Smooth muscle cell (in vitro differentiated cells): ENCODE data around the gene TMTC1. TPM values are rescaled to one million over a fixed set of nuclear protein-coding genes. Genes with fewer than 3 reads are reported as not detected.
"Not testable (repeated sequence)": the region's sequence is repeated elsewhere in the genome, so short reads cannot be mapped to it uniquely, and the experiment has no call there.

Experiments
- DNase-seq: peaks from one replicate; lab custom pipeline; 2025; ENCODE audit not compliant: unreplicated experiment; lab: John Stamatoyannopoulos, UW
- H2AFZ ChIP-seq: fragments of 200-600 bp; sonication (generic); 2 replicates; pipeline ENCODE4 v1.6.0; 2016; ENCODE audit warnings: antibody characterized with exemption, low read depth, mild to moderate bottlenecking
- H3F3A ChIP-seq: fragments of 200-600 bp; sonication (generic); 2 replicates; pipeline ENCODE4 v1.6.0; 2017; ENCODE audit warnings: antibody characterized with exemption, low read depth
- H3K27ac ChIP-seq: fragments of 200-600 bp; sonication (generic); 2 replicates; pipeline ENCODE4 v1.5.1; 2016; ENCODE audit warnings: low read depth, mild to moderate bottlenecking
- H3K27me3 ChIP-seq: fragments of 200-600 bp; sonication (generic); 2 replicates; pipeline ENCODE4 v1.6.1; 2016; ENCODE audit warnings: low read depth, mild to moderate bottlenecking
- H3K36me3 ChIP-seq: fragments of 200-600 bp; sonication (generic); 2 replicates; pipeline ENCODE4 v1.5.1; 2016; ENCODE audit warnings: low read depth
- H3K4me1 ChIP-seq: fragments of 200-600 bp; sonication (generic); 2 replicates; pipeline ENCODE4 v1.5.1; 2016; ENCODE audit warnings: low read depth
- H3K4me2 ChIP-seq: fragments of 200-600 bp; sonication (generic); 2 replicates; pipeline ENCODE4 v1.6.0; 2016; ENCODE audit warnings: mild to moderate bottlenecking
- H3K4me3 ChIP-seq: fragments of 200-600 bp; sonication (generic); 2 replicates; pipeline ENCODE4 v1.5.1; 2016; ENCODE audit warnings: mild to moderate bottlenecking
- H3K79me2 ChIP-seq: fragments of 200-600 bp; sonication (generic); 2 replicates; pipeline ENCODE4 v1.6.0; 2016; ENCODE audit warnings: low read depth, mild to moderate bottlenecking
- H3K9ac ChIP-seq: fragments of 200-600 bp; sonication (generic); 2 replicates; pipeline ENCODE4 v1.6.0; 2016; ENCODE audit warnings: low read depth
- H3K9me3 ChIP-seq: fragments of 200-600 bp; sonication (generic); replicated peaks from 2 replicates; pipeline ENCODE4 v1.5.1; 2016; ENCODE audit warnings: low read depth
- H4K20me1 ChIP-seq: fragments of 200-600 bp; sonication (generic); 2 replicates; pipeline ENCODE4 v1.6.0; 2016; ENCODE audit warnings: low read depth
- WGBS: methylation state at CpG from one replicate; pipeline ENCODE4 v1.1.7; 2016; ENCODE audit warnings: low lambda C conversion rate; 5-methylcytosine and 5-hydroxymethylcytosine counted together
- polyA plus RNA-seq: library from polyadenylated mRNA; unstranded; fragments of >200 nt; fragmentation: Nextera tagmentation; extraction: Ambion mirVana; gene quantifications from 2 replicates; pipeline ENCODE4 v1.2.1, GENCODE V29; 2016
- total RNA-seq: library from RNA; depleted of rRNA; stranded (reverse); fragments of >200 nt; gene quantifications from 2 replicates; pipeline ENCODE4 v1.2.3, GENCODE V29; 2014
- TF ChIP-seq, protein P1 (sequence below): fragments of 200-600 bp; sonication (generic); IDR thresholded peaks from 2 replicates; pipeline ENCODE4 v1.5.1; 2017; ENCODE audit warnings: borderline replicate concordance, mild to moderate bottlenecking, antibody characterized with exemption; ENCODE audit not compliant: insufficient read depth, poor library complexity, severe bottlenecking

TMTC1 gene
- total and polyA plus RNA-seq, 2 experiments from 2014 or later, result 3.5 to 8.7 TPM

DNA sequence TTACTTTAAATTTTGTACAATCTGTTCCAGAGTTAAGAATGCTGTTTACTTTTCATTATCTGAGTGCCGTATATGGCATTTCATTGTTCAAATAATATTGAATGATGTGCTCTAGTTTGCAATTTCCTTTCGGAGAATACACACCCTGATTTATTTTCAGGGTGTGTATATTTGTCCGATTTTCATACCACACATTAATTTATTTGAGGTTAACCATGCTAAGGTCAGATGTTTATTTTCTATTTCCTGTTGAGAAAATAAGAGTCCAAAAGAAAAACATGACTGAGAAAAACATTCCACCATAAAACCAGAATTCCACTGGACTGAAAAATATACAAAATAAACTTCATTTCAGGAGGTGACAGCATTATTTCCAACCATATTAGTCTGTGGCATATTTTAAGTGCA lies 222.1 kb downstream of the TMTC1 start:
- H3K4me1 ChIP-seq, result peaks cover 9% of the 10 kb centered on the region
- no peaks in the 10 kb centered on the region for H3K9me3 ChIP-seq
- H3K9ac ChIP-seq, result no peak overlapping the region
- H3K4me3 ChIP-seq, result no peak overlapping the region
- H4K20me1 ChIP-seq, result no peaks in the 10 kb centered on the region
- no peak for DNase-seq
- H3K79me2 ChIP-seq, result no peaks in the 10 kb centered on the region
- H3K27me3 ChIP-seq, result no peaks in the 10 kb centered on the region
- WGBS, result 92% methylated on average over 3 of the region's 3 CpGs
- TF ChIP-seq, protein P1, sequence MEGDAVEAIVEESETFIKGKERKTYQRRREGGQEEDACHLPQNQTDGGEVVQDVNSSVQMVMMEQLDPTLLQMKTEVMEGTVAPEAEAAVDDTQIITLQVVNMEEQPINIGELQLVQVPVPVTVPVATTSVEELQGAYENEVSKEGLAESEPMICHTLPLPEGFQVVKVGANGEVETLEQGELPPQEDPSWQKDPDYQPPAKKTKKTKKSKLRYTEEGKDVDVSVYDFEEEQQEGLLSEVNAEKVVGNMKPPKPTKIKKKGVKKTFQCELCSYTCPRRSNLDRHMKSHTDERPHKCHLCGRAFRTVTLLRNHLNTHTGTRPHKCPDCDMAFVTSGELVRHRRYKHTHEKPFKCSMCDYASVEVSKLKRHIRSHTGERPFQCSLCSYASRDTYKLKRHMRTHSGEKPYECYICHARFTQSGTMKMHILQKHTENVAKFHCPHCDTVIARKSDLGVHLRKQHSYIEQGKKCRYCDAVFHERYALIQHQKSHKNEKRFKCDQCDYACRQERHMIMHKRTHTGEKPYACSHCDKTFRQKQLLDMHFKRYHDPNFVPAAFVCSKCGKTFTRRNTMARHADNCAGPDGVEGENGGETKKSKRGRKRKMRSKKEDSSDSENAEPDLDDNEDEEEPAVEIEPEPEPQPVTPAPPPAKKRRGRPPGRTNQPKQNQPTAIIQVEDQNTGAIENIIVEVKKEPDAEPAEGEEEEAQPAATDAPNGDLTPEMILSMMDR, result no peak
- no peaks in the 10 kb centered on the region for H3F3A ChIP-seq
- H3K27ac ChIP-seq, result no peak overlapping the region
- no peak overlapping the region for H2AFZ ChIP-seq
- H3K36me3 ChIP-seq, result no peaks in the 10 kb centered on the region
- no peak overlapping the region for H3K4me2 ChIP-seq

- Histone ChIP-seq H3F3A (no peaks in the 10 kb centered on the region), H3K9me3 (no peaks in the 10 kb centered on the region), H3K27me3 (no peaks in the 10 kb centered on the region), H3K4me1 (peaks cover 9% of the 10 kb centered on the region), H3K79me2 (no peaks in the 10 kb centered on the region), H3K4me3 (no peak overlapping the region), H2AFZ (no peak overlapping the region), H4K20me1 (no peaks in the 10 kb centered on the region), H3K4me2 (no peak overlapping the region), H3K9ac (no peak overlapping the region), H3K36me3 (no peaks in the 10 kb centered on the region), H3K27ac (no peak overlapping the region)
- WGBS, result 64% methylated on average over 4 of the region's 4 CpGs
- DNase-seq, result no peak
- TF ChIP-seq, protein P1, result no peak
These were observed 224.5 kb downstream of the TMTC1 start for GRCh38 chr12:29559198-29559597.

DNA sequence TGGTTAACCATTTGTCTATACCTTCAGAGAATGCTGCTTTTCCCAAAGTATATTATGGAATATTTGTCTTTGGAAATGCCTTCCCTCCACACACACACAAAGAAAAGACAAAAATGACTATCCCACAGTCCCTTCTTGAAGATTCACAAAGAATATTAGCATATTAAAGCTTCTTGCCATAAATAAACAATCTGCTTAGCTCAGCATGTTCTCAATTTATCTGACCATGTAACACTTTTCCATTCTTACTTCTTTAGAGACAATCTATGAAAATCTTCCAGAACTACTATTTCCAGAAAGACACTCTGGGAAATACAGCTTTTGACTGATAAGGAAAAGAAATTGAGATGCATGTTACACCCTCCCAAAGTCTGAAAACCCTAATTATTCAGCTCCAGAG lies 227.4 kb downstream of the TMTC1 start:
- Histone ChIP-seq H4K20me1 (no peaks in the 10 kb centered on the region), H3K36me3 (no peaks in the 10 kb centered on the region), H3K9me3 (no peaks in the 10 kb centered on the region), H3K4me3 (no peak overlapping the region), H3F3A (peaks cover 3% of the 10 kb centered on the region), H3K9ac (no peak overlapping the region), H3K79me2 (no peaks in the 10 kb centered on the region), H3K27ac (no peak overlapping the region), H3K27me3 (no peaks in the 10 kb centered on the region), H3K4me1 (peaks cover 9% of the 10 kb centered on the region), H2AFZ (no peak overlapping the region), H3K4me2 (no peak overlapping the region)
- TF ChIP-seq, protein P1, result no peak
- DNase-seq, result no peak

- not testable (repeated sequence) for H3K36me3 ChIP-seq, H3K9ac ChIP-seq, H4K20me1 ChIP-seq, H3K27ac ChIP-seq, H2AFZ ChIP-seq, H3K4me3 ChIP-seq, DNase-seq, H3K4me2 ChIP-seq, H3K4me1 ChIP-seq, H3K79me2 ChIP-seq, H3K9me3 ChIP-seq, H3K27me3 ChIP-seq, H3F3A ChIP-seq
- 80% methylated on average over 2 of the region's 2 CpGs for WGBS
These were observed 228.3 kb downstream of the TMTC1 start for GRCh38 chr12:29555451-29555850.
